GM21528 (cell line): ENCODE results near the gene SPRYD3.

Source experiments
- ATAC-seq: cut with Tn5 transposase; IDR thresholded peaks from one replicate; pipeline ENCODE4 v1.9.1; 2021; ENCODE audit warnings: mild to moderate bottlenecking, moderate library complexity; ENCODE audit not compliant: unreplicated experiment, low FRiP score

SPRYD3 gene

GRCh38 chr12:53086361-53086760 lies 7.2 kb upstream of the SPRYD3 start:
- ATAC-seq, result no peak

GRCh38 chr12:53082637-53083175 lies 3.5 kb upstream of the SPRYD3 start:
- no peak for ATAC-seq

GRCh38 chr12:53078425-53079225 lies 565 bp downstream of the SPRYD3 start:
- no peak for ATAC-seq

GRCh38 chr12:53077030-53077429 lies 2.2 kb downstream of the SPRYD3 start:
- ATAC-seq, result no peak

DNA sequence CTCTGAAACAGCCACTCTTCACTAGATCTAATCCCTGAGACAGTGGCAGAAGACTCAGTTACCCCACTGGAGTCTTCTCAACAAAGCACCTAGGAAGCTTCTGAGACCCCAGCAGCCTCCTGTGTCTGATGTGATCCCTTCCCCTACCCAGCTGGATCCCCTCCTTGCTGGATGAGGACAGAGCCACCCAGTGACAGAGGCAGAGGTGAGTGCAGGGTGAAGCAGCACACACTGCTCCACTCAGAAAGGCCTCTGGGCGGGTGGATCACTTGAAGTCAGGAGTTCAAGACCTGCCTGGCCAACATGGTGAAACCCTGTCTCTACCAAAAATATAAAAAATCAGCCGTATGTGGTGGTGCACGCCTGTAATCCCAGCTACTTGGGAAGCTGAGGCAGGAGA lies 2.7 kb downstream of the SPRYD3 start:
- no peak for ATAC-seq

DNA sequence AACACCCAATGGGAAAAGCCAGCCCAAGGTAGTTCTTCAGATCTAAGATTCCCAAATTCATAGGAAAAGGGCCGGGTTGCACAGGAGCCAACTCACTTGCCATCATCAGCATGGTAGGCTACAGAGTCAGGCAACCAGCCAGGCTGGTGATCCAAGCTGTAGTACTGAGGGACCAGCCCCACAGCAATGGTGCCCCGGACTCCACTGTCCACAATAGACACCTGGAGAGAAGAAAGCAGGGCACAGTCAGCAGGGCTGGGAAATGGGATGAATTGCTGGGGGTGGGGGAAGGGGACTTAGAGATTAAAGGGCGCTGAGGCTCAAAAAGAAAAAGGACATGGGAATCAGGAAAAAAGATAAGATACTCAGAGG lies 4.2 kb downstream of the SPRYD3 start:
- ATAC-seq, result no peak

- ATAC-seq, result no peak
Observed at GRCh38 chr12:53074283-53074998, 4.7 kb downstream of the SPRYD3 start.

DNA sequence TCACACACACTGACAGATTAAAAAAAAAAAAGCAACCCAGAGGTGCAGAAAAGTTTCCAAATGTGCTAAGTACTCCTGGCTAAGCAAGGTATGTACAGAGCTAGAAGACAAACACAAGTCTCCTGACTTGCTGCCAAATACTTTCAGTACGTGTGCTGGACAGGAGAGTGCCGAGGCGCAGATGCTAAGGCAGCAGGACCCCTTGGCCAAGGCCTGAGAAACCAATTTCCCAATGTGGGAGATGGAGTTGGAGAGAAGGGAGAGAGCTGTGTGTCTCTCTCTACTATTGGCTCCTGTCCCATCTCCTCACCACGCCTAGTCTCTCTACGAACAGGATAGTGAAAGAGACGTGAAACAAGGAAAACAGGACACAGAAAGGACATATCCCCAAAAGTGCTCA lies 5.3 kb downstream of the SPRYD3 start:
- ATAC-seq, result no peak

GRCh38 chr12:53071591-53072551 lies 7.3 kb downstream of the SPRYD3 start:
- no peak for ATAC-seq

DNA sequence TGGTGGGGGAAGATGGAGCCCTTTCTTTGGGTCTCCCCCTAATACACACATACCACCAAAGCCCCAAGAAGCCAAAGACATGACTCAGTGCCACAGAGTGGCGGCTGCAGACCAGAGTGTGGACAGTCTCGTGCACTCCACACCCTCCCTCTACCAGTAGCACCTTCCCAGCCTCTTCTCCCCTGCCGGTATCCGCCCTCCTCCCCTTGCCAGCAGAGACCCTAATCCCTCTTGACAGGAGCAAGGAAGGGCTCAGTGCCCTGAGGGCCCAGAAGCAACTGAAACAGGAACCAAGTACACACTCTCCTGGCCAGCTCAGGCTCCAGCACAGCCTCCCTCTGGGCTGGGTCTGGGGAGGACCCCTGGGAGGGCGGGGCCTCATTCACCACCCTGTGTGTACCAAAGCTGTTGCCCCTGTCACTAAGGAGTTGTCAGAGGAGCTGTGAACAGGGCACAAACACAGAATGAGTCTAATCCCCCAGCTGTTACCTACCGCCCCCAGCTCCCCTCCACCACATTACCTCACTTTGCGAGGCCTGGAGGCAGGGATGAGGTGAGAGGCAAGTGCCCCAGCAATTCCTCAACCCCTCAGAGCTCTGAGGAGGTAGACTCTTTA lies 8.2 kb downstream of the SPRYD3 start:
- ATAC-seq, result no peak

DNA sequence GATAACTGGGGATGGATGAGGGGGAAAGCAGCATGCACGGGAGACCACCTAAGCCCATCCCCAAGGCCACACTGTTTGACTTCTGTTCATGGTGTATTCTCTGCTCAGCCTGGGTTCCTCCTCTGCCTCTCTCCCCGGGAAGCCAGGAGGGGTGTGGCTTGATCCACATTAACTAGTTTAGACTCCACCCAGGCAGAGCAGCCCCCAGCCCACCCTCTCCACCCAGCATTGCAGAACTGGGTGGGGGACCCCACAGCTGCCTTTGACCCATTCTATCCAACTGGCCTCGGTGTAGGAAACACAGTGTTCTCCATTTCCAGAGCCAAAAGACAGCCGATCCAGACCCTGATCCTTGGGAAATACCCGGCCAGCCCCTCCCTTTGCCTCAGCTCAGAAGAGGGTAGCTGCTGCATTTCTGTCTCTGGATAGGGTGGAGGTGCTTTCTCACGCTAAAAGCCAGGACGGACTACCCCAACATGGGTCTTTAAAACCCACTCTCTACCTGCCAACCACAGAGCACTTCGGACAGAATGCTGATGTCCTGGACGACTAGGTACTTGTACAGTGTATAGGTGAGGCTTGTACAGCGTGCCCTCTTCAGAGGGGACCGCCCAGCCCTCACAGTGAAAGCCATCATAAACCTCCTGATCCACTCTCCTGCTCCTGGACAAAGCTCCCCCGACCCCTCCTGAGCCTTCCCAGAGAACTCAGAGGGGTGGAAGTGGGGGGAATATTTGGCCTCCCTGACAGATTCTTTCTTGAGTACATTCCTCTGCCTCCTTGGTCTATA lies 9.4 kb downstream of the SPRYD3 start:
- ATAC-seq, result no peak

GRCh38 chr12:53068811-53069585 lies 10.2 kb downstream of the SPRYD3 start:
- no peak for ATAC-seq

DNA sequence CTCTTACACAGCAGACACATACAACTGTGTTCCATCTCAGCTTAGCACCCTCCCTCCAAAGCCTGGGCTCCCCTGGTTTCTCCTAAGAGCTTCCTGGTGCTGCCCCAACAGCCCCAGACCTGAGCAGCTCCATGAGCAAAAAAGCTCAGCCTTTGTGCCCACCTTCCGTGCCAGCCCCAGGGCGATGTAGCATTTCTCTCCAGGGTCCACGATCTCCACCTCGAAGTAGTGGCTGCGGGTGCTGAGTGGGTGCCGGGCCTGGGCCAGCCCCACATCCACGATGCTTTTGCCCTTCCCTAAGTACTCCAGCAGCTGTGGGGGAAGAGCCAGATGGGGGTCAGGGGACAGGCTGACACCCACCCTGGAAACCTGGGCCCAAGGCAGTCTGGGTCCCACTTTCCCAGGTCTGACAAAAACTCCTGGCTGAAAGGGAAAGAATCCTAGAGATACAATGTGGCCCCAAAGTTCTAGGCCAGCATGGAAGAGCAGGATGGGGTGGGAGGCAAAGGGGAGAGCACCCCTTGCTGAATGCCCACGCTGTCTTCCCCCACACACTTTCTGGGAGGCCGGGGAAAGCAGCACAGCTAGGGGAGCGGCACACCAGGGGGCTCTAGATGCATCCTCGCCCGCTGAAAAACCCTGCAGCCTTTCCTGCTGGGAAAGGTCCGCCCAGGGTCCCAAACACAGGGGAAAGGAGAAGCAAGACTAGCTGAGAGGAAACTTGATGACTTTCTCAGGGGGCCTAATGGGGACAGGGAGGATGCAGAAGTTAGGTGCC lies 11.0 kb downstream of the SPRYD3 start:
- ATAC-seq, result no peak

DNA sequence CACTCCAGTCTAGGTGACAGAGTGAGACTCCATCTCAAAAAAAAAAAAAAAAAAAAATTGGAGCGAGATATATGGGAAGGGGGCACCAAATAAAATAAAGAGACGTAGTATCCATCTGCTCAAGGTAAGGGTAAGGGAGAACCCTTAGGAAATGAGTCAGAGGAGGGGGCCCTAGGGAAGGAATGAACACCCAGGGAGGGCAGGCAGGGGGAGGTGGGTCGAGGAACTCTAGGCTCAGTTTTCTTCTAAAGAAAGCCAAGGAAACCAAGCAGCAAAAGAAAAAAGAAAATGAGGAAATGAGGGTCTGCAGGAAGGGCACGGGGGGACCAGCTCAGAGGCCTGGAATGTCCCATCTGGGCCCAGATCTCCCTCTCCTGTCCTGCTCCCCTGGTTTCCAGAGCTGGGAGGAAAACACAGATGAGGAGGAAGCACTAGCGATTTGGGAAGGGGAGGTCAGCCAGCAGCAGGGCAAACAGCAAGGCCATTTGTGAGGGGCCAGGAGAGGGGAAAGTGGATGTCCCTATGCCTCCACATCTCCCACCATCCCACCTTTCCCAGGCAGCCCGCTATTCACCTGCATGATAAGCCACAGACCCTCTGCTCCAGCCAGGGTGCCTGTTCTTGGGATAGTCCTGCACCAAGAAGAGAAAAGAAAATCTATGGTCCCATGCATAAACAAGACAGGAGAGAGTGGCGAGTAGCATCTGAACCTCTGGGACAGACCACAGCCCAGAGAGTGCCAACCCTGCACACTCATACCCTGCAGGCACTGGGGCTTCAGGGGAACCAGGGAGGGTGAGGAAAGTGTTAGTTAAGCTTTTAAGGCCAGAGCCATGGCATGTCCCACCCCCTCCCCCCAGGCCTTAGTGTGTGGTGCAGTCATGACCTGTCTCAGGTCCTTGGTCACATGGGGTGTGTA lies 11.9 kb downstream of the SPRYD3 start:
- ATAC-seq, result no peak

DNA sequence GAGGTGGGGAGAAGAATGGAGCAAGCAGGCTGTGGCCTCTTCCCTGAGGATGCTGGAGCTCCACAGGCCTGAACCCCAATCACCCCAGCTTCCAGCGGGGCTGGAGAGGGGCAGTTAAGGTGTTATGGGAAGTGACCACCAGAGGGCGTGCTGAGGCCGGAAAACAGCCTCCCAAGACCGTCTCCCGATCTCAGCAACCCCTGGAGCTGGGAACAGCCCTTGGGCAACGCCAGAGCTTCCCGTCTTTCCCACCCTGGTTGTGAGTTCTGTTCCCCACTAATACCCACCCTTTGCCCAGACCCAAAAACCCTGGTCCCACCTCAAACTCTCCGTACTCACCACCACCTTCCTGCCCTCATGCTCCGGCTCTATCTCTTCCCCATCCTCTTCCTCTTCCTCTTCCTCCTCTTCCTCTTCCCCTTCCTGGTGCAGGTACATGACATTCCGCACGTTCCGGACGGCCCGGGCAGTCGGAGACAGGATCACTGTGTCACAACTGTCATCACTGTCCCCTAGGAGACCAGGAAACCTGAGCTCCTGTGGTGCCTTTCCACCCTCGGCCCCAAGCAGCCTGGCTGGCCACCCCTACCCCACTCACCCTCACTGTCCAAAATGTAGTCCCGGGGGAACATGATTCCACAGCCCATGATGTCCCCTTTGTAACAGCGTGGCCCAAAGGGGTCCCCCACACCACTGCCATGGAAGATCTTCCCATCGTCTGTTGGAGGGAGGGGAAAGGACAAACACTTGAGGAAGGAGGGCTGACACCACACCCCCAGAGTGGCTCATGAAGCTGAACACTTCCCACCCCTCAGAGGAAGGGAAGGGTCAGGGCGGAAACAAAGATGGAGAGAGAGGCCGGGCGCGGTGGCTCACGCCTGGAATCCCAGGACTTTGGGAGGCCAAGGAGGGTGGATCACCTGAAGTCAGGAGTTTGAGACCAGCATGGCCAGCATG lies 12.9 kb downstream of the SPRYD3 start:
- no peak for ATAC-seq

GRCh38 chr12:53065470-53065869 lies 13.7 kb downstream of the SPRYD3 start:
- ATAC-seq, result no peak
